SW480 (cell line): Measurements from ENCODE around the gene NLRC5.
A peak's percentile ranks its signal among the peaks of the same experiment; 100 is the strongest.
"Not testable (repeated sequence)": the region's sequence is repeated elsewhere in the genome, so short reads cannot be mapped to it uniquely, and the experiment has no call there.

Experiments
- DNase-seq: peaks from one replicate; pipeline ENCODE4 v3.0.0-alpha.2; 2016; ENCODE audit warnings: low spot score

NLRC5 gene

DNA sequence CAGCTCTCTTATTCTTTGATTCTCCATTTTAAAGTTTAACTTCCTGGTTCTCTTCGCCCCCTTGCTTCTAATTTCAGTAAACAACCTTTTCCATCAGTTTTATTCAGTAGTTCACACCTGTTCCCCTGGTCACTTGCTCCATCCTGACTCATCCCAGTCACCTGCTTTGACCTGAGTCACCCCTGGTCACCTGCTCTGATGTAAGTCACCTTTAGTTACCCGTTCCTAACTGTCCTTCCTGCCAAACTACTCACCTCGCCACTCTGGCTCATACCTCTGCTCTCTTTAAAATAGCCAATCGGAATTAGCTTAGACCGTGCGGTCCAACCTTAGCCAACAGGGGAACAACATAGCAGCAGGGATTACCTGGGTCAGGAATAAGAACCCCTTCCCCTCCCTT, 4.7 kb upstream of the NLRC5 start:
- DNase-seq = peak; percentile 64

- DNase-seq = peak; percentile 50
These were observed 3.9 kb upstream of the NLRC5 start for GRCh38 chr16:56985288-56985961.

DNA sequence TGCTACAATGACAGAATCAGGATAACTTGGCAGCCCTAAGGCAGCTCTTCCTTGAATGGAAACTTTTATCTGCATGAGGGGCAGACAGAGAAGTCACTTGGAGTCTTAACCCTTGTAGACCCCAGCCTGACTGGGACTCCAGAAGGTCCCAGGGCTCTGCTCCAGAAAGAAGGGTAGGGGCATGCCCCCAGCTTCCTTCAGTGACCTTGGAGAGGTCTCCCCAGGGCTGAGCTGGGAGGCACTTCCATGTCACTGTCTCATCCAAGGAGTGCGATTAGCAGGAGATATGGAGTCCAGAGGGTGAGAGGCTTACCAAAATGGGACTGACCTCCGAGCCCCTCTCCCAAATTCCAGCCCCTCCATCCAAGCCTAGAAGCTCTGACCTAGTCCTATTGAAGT, 3.4 kb upstream of the NLRC5 start:
- no peak for DNase-seq

DNA sequence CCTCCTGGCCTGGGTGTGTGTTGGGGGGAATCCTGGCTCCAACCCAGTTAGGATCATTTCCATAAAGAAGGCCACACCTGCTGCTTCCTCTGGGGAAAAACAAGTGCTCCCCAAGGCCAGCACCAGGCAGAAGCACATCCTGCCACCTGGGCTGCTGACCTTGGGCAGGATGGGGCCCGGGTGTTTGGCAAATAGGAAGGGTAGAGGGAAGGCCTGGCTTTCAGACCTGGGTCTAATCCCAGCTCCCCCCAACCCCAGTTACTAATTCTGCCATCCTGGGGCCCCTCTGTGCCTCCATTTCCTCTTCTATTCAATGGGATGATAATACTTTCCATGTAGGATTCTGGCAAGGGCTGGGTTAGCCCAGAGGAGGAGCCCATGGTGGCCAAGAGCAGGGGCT, 3.0 kb upstream of the NLRC5 start:
- DNase-seq = no peak

- not testable (repeated sequence) for DNase-seq
These were observed 2.4 kb upstream of the NLRC5 start for GRCh38 chr16:56986908-56987307.

DNA sequence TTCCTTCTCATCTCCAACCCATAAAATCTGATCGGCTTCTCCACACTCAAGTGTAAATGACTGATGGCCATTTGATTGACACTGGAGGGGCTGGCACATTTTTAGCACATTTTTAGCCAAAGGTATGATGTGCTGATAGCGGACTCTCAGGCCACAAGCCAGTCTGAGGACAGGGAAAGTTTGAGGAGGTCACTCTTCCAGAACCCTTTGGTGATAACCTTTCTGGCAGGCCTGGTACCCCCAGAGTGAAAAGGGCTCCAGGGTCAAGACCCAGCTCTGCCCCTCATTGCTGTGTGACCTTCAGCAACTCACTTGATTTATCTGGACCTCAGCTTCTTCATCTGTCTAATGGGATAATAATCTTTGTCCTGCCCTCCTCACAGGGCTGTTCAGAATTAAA, 1.7 kb upstream of the NLRC5 start:
- DNase-seq = no peak

DNA sequence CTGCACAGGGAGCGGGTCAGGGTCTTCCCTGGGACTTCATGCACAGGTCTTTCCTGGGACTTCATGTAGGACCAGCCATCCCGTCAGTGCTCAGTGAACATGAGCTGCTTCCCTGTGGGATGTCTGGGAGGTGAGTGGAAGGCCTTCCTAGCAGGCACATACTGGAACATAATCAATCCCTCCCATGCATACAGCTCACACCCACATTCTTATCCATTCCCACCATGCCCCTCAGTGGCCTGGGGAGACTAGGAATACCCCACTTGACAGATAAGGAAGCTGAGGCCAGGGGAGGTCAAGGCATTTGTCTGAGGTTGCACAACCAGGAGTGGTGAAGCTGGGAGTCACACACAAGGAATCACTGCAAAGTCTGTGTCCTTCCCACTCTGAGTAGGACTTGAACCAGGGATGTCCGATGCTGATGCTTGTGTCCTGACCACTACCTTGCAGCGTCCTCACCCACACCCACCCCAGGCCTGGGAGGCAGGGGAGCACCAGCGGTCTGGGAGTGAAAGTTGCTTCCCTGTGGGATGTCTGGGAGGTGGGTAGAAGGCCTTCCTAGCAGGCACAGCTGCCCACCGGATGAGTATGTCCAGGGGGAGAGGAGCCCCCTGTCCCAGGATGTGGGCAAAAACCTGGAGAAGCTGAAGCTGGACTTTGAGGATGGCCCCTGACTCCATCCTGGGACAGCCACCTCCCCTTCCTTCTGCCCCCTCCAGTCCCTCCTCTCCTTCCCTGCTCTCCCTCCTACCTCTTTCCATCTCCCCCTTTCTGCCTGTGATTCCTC, 1.0 kb upstream of the NLRC5 start:
- DNase-seq = no peak

GRCh38 chr16:56989988-56990387, 631 bp downstream of the NLRC5 start:
- no peak for DNase-seq

DNA sequence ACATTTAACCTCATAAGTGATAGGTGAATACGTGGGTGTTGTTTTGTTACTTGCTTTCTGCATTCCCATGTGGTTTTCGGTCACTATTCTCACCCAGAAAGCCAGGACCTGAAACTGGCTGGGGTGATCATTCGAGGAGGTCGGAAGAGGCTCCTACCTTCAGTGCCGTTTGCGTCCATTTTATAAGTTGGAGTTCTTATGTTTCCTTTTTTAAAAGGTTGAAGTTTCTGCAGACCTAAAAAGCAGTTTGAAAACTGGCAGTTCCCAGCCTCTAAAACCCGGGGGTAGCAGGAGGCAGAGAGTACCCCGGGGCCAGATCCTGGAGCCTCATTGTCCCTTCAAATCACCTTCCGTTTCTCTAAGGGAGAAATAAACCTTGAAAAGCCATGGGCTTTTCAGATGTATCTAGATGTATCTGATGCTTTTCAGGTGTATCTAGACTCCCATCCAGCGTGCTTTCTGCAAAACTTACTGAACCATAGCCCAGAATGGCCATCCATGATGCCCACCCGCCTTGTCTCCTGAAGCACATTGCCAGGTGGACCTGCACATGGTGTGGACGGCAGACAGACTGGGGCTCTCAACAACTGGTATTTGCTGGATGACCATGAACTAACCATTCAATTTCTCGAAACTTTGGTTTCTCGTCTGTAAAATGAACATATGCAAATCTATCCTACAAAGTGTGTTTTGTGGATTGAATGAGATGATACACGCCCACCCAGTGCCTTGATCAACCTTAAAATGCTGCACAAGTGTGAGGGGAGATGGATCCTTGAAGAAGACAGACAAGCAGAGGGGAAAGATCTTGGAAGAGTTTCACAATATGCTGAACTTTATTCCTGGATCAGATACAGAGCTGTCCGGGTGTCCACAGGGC, 1.3 kb downstream of the NLRC5 start:
- DNase-seq = no peak

DNA sequence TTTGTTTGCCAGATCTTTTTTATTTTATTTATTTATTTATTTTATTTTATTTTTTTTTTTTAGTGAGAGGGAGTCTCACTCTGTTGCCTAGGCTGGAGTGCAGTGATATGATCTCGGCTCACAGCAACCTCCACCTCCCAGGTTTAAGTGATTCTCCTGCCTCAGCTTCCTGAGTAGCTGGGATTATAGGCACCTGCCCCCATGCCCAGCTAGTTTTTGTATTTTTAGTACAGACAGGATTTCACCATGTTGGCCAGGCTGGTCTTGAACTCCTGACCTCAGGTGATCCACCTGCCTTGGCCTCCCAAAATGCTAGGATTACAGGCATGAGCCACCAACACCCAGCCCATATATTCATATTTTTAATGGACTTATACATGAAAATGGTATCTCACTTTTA, 3.1 kb downstream of the NLRC5 start:
- DNase-seq = not testable (repeated sequence)

DNA sequence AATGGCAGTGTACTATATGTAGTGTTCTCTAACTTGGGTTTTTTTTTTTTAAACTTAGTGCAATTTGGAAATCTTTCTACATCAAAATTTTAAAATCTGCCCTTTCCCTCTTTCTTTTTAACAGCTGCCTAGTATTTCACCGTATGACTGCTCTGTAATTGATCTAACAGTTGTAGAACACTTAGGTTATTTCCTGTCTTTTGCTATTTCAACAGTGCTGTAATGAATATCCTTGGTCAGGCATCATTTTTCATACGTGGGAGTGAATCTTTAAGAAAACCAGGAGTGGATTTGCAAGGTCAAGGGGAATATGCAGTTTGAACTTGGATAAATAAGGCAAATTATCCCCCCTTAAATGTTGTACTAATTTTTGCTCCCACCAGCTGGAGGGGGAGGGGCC, 3.8 kb downstream of the NLRC5 start:
- DNase-seq = no peak

DNA sequence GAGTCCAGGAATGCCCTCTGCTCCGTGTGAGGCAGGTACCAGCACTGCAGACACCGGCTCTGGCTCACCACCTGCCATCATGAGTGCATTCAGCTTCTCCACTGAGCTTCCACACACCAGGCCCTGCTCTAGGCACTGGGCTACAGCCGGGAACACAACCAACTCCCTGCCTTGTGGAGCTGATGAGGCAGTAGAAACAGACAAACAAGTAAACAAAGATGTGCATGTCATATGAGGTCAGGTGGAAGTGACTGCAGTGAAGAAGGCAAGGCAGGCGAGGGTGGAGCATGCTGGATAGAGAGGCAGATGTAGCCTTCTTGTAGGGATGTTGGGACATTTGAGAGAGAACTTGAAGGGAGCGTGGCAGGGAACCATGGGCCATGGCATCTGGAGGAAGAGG, 5.0 kb downstream of the NLRC5 start:
- no peak for DNase-seq

DNA sequence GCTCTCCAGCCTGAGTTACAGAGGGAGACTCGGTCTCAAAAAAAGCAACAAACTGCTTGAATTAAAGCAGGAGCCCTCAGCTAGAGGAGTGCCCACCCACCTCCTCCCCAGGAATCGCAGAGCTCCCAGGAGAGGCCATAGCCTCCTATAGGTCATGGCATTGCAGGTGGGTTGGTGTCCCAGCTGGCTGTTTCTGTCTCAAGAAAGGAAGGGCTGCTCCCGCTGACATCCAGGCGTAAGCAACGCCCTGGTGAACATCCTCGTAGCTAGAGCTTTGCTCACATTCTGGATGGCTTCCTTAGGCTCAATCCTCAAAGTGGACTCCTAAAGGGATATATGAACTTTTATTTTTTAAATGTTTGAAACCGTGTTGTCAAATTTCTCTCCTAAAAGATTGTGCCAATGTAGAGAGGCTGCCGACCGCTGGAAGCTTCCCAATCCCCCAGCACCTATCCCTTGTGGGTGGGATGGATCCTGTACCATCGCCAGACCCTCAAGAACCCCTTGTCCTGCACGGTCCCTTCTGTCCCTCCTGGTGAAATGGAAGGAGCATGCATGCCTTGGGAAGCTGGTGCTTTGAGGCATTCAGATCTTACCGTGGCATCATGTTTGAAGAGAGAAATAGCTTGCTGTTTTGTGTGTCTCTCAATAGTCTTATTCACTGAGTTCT, 5.9 kb downstream of the NLRC5 start:
- DNase-seq = no peak

GRCh38 chr16:56997264-56997663, 7.9 kb downstream of the NLRC5 start:
- DNase-seq = no peak

DNA sequence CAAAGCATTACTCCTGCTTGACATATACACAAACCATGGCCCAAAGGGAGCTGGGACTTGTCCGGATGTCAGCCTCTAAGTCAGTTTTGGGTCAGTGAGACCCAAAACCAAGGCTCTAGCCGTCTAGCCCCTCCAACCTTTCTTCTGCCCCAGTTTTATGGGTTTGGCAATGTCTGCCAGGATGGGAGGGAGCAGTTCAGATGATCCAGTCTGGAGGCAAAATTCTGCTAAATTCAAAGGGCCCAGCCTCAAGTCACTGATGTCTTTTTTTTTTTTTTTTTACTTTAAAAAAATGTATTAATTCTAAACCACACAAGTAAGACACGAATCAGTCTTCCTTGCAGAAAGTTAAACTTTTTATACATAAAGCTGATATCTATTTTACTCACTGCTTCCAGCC, 8.6 kb downstream of the NLRC5 start:
- DNase-seq = no peak

DNA sequence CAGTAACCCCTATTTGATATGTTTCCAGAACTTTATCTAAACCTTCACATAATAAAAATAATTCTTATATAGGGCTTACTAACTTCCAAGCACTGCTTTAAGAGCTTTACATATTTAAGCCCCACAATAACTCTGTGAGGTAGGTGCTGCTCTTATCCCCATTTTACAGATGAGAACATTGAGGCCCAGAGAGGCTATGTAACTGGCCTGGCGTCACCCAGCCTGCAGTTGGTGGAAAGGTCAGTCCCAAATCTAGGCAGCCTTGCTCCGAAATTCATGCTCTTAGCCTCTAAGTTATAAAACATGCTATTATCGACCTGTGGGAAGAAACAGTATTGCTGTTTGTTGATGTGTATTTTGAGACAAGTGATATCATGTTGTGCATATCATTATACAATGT, 9.0 kb downstream of the NLRC5 start:
- no peak for DNase-seq

- no peak for DNase-seq
These were observed 9.5 kb downstream of the NLRC5 start for GRCh38 chr16:56998861-56999260.

- DNase-seq = no peak
These were observed 10.3 kb downstream of the NLRC5 start for GRCh38 chr16:56999409-57000270.

- no peak for DNase-seq
These were observed 11.1 kb downstream of the NLRC5 start for GRCh38 chr16:57000271-57001025.

DNA sequence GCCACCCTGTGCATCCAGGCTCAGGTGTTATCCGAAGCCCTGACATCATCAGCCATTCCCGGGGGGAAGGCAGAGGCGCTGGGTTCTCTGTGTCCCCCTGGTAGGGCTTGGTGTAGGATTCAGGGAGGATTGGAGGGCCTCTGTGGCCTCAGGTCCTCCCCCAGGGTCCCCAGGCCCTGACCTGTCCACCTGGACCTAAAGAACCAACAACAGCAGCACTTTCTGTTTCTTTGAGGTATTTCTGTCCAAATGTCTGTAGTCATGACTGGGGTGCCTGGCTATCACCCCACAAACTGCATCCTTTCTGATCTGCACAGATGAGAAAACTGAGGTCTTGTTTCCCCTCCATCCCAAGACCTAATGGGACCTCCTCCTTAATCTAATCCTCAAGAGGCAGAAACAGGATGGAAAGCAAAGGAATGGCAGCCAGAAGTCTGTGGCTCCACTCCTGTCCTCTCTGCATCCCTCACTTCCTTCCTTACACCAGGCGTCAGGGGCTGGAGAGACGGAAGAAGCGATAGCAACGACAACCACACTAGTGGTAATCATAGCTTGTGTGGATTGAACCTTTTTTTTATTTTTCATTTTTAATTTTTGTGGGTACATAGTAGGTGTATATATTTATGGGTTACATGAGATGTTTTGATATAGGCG, 11.8 kb downstream of the NLRC5 start:
- no peak for DNase-seq
